Measurements from ENCODE around the gene NUP210.

NUP210 gene

DNA sequence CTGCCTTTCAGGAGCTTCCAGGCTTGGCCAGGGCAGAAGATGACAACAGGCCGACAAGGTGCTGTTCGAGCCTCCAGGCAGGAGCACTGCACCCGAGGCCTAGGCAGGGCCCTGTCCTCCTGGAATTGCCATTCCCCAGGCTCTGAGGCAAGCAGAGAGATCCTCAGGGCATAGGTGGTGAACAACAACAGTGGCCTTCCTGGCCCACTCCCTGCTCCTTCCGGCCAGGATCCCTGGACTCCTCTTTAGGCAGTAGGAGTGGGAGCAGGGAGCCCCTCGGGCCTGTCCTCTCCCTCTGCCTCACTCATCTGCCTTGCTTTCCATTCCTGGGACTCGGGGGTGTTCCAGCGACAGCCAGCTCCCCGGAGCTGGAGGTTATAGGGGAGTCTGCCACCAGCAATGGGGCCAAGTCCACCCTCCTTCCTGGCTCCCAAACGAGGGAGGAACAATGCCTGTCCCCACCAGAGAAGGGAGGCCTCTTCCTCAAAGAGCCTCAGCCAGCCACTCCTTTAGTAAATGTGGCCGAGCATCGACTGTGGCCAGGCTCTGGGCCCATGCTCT, 135.0 kb downstream of the NUP210 start:
- in situ Hi-C loops (cut with HindIII; ENCODE audit: low sequenced_read_pairs) = no loop called here
- TF ChIP-seq, protein P1, sequence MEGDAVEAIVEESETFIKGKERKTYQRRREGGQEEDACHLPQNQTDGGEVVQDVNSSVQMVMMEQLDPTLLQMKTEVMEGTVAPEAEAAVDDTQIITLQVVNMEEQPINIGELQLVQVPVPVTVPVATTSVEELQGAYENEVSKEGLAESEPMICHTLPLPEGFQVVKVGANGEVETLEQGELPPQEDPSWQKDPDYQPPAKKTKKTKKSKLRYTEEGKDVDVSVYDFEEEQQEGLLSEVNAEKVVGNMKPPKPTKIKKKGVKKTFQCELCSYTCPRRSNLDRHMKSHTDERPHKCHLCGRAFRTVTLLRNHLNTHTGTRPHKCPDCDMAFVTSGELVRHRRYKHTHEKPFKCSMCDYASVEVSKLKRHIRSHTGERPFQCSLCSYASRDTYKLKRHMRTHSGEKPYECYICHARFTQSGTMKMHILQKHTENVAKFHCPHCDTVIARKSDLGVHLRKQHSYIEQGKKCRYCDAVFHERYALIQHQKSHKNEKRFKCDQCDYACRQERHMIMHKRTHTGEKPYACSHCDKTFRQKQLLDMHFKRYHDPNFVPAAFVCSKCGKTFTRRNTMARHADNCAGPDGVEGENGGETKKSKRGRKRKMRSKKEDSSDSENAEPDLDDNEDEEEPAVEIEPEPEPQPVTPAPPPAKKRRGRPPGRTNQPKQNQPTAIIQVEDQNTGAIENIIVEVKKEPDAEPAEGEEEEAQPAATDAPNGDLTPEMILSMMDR (IDR thresholded peaks at IDR 0.05; ENCODE audit: low read depth, low read length, missing control alignments) = no peak

DNA sequence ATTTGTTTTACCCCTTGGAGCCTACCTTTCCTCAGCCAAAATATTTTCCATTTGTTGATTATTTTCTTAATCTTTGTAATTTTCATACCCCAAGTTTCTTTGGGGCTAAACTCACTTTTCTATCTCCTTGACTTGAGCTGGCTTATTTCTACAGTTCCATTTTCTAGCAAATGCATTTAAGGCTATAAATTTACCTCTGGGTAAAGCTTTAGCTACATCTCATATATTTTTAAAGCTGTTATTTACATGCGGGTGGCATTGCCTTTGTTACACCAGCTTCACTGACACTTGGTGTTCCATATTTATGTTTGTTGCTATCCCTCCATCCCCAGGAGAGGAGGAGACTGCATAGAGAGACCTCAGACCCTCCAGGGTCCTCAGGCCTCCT, 136.3 kb downstream of the NUP210 start:
- no peak overlapping the region for H3K4me3 ChIP-seq (ENCODE audit: low read depth, low read length)
- TF ChIP-seq, protein P1 (IDR thresholded peaks at IDR 0.05; ENCODE audit: low read depth, low read length, missing control alignments) = no peak
- no peak for DNase-seq (ENCODE audit: low read depth)
- in situ Hi-C loops (cut with HindIII; ENCODE audit: low sequenced_read_pairs) = no loop called here

More for the DNA sequence above, 135.0 kb downstream of the NUP210 start:
- DNase-seq (ENCODE audit: low read depth) = no peak
- H3K4me3 ChIP-seq (ENCODE audit: low read depth, low read length) = no peak overlapping the region

DNA sequence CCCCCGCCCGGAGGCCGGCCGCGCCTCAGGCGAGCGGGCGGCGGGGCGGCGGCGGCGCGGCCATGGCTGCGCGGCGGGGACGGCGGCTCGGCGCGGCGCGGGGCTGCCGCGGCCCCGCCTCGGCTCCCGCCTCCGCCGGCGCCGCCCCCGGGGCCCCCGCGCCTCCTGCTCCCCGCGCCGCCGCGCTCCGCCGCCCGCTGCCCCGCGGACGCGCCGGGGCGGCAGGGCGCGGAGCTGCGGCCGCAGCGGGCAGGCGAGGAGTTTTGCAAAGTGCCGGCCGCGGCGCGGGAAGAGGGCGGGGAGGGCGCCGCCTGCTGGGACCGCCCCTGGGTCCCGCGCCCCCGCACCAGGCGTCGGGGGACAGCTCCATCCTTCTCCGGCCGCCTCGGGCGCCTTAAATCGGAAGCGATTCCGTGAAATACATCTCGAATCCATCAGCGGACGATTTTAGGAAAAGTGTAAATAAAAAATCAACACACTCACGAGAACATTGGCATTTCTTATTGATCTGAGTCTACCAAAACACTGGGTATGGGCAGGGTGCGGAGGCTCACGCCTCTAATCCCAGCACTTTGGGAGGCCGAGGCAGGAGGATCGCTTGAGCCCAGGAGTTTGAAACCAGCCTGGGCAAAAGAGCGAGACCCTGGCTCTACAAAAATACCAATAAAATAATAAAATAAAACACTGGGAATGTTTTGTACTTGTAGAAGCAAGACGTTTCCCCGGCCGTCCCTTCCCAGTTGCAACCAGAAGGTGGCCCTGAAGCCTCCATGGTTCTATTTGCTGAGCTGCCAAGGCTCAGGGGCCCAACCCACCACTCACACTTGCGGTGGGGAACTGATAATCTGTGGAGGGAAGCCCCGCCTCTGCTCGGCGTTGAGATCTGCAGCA, 136.9 kb downstream of the NUP210 start:
- TF ChIP-seq, protein P1 (IDR thresholded peaks at IDR 0.05; ENCODE audit: low read depth, low read length, missing control alignments) = no peak
- DNase-seq (ENCODE audit: low read depth) = no peak
- peak overlapping the region; percentile 10 for H3K4me3 ChIP-seq (ENCODE audit: low read depth, low read length)
- in situ Hi-C loops (cut with HindIII; ENCODE audit: low sequenced_read_pairs) = no loop called here

DNA sequence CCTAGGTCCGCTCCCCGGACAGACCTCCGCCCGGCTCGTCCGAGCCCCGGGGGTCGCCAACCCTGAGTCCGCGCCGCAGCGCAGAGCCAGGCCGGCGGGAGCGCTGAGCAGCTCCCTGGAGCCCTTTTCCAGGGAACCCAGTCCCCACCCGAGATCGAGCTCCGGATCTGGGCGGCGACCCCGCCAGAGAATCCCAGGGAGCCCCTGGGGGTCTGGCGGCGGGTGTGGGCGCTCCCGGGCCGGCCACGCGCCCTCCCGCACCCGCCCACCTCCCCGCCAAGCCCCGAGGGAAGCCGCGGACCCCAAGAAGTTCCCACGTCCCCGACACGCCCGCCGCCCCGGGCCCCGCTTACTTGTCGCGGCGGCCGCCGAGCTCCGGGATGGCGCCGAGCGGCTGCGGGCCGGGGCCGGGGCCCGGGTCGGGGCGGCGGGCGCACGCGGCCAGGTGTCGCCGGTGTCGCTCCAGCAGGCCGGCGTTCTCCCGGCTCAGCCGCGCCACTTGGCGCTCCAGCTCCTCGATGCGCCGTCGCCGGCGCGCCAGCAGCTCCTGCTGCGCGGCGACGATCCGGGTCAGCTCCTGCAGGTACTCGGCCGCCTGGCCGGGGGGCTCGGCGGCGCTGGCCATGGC, 137.7 kb downstream of the NUP210 start:
- H3K4me3 ChIP-seq (ENCODE audit: low read depth, low read length) = no peak overlapping the region
- no peak for DNase-seq (ENCODE audit: low read depth)
- in situ Hi-C loops (cut with HindIII; ENCODE audit: low sequenced_read_pairs) = no loop called here
- TF ChIP-seq, protein P1 (IDR thresholded peaks at IDR 0.05; ENCODE audit: low read depth, low read length, missing control alignments) = no peak

DNA sequence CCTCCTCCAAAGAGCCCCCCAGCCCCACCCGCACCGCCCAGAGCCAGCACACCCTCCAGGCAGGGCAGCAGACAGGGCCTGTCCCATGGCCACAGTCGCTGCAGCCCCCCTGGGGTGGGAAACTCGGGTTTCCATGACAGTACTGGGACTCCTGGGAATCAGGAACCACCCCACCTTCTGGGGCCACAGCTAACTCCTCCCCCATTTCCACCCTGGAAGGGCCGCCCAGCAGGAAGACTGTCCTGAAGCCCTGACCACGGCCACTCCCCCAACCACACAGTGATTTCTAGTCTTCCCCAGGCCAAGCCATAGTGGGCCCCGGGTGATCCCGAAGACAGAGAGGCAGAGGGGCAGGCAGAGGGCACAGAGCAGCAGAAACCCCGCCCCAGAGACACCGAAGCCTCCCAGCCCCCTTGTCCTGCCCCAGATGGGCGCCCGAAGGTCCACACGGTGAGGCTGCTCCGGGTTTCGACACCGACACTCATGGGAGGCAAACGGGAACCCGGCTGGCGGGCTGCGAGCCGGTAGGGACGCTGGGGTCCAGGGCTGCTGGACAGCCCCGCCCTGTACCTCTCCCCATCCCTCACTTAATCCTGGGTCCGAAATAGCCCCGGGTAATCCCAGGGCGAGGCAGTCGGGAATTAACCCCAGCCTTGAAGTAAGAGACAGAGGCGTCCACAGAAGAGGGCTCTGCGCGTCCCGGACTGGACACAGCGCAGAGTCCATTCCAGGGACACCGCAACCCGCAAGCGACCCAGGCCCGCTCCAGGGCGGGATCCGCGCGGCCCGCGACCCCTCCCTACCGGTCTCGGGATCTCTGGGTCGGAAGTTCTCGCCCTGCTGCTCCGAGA, 138.4 kb downstream of the NUP210 start:
- TF ChIP-seq, protein P1 (IDR thresholded peaks at IDR 0.05; ENCODE audit: low read depth, low read length, missing control alignments) = no peak
- H3K4me3 ChIP-seq (ENCODE audit: low read depth, low read length) = no peak overlapping the region
- in situ Hi-C loops (cut with HindIII; ENCODE audit: low sequenced_read_pairs) = no loop called here

More for the DNA sequence above, 138.4 kb downstream of the NUP210 start:
- no peak for DNase-seq (ENCODE audit: low read depth)
